ENCODE data around the gene LRRFIP1. TPM values are rescaled to one million over a fixed set of nuclear protein-coding genes. Genes with fewer than 3 reads are reported as not detected.

Gene LRRFIP1
- total RNA-seq, 1 donor = 64.3 TPM

DNA sequence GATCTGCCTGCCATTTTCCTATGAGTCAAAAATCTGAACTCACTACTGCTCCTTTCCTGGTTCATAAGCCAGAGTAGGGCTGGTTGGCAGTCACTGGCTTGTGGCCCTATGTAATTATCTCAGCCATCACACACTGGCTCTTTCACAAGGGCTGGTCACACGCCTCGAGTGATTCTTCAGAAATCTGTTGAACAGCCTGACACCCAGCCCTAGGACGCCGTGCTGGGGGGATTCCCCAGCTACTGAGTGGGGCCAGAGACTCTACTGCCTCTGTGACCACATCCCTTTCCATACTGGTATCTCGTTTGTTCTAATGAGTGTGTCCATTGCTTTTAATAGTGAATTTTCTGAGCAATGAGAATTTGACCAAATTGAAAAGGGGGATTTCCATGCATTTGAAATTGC lies 125.4 kb downstream of the LRRFIP1 start:
- no peak for DNase-seq (ENCODE audit: low read depth)

DNA sequence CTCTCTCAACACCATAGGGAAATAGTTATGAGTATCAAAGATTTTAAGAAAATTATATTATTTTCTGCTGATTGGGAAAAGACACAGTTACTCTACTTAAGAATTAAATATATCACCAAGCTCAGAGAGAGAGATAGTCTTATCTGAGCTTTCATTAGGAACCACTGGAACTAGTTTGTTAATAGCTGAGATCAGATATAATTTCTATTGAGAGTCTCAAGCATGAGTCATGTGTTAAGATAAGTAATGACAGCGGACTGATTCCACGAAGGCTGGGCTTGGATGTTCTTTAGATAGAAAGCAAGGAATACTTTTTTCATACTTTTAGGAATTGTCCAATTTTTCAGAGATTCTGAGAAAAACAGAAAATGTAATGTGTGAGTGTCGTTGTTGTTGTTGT lies 126.8 kb downstream of the LRRFIP1 start:
- no peak for DNase-seq (ENCODE audit: low read depth)
- TF ChIP-seq, protein P1, sequence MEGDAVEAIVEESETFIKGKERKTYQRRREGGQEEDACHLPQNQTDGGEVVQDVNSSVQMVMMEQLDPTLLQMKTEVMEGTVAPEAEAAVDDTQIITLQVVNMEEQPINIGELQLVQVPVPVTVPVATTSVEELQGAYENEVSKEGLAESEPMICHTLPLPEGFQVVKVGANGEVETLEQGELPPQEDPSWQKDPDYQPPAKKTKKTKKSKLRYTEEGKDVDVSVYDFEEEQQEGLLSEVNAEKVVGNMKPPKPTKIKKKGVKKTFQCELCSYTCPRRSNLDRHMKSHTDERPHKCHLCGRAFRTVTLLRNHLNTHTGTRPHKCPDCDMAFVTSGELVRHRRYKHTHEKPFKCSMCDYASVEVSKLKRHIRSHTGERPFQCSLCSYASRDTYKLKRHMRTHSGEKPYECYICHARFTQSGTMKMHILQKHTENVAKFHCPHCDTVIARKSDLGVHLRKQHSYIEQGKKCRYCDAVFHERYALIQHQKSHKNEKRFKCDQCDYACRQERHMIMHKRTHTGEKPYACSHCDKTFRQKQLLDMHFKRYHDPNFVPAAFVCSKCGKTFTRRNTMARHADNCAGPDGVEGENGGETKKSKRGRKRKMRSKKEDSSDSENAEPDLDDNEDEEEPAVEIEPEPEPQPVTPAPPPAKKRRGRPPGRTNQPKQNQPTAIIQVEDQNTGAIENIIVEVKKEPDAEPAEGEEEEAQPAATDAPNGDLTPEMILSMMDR (IDR thresholded peaks at IDR 0.05; ENCODE audit: insufficient read depth, low read depth, low read length) = no peak
- no peak overlapping the region for H3K4me3 ChIP-seq (ENCODE audit: low read depth, low read length)

More for the DNA sequence above, 125.4 kb downstream of the LRRFIP1 start:
- no peak overlapping the region for H3K4me3 ChIP-seq (ENCODE audit: low read depth, low read length)
- TF ChIP-seq, protein P1 (IDR thresholded peaks at IDR 0.05; ENCODE audit: insufficient read depth, low read depth, low read length) = no peak

DNA sequence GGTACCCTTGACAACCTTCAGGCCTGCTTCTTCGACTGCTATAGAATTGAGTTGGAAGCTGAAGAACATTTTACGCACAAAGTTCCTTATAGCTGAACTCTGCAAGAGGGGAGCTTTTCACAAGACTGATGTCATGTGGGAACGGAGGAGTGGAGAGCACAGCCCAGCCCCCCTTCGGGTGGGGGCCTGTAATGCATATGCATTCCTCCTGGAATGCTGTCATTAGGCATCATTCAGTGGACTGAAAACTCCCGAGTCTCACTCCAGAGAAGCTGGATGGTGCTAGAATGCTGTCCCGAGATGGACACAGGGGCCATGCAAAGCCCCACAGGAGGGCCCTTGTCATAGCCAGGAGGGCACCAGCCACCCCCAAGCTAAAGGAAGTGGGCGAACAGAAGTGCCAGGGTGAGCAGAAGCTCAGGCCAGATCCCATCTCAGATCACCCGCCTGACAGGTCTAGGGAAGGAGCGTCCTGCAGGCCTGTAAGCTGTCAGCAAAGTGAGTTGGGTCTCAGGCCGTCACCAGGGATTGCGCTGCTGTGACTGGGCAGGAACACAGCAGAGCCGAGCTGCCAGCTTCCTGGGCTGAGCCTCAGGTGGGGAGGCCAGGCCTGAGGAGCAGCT lies 127.3 kb downstream of the LRRFIP1 start:
- TF ChIP-seq, protein P1 (IDR thresholded peaks at IDR 0.05; ENCODE audit: insufficient read depth, low read depth, low read length) = no peak
- DNase-seq (ENCODE audit: low read depth) = no peak
- no peak overlapping the region for H3K4me3 ChIP-seq (ENCODE audit: low read depth, low read length)

DNA sequence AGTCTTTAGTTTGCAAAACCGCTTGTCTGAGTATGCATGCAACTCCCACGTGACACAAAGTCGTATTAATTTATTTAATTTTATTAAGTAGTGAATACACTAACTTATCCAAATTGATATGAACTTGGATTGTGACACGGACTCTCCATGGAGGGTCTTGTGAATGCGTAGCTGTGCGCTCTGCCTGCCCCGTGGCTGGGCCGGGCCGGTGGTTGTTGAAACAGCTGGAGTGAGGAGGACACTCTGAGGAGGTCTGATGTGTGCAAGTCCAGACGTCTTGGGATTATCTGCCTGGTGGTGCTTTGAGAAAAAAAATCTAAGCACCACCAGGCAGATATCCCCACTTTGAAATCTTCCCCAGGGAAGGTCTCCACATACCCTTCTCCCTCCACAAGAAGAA lies 130.2 kb downstream of the LRRFIP1 start:
- TF ChIP-seq, protein P1 (IDR thresholded peaks at IDR 0.05; ENCODE audit: insufficient read depth, low read depth, low read length) = no peak
- DNase-seq (ENCODE audit: low read depth) = no peak
- H3K4me3 ChIP-seq (ENCODE audit: low read depth, low read length) = no peak overlapping the region

DNA sequence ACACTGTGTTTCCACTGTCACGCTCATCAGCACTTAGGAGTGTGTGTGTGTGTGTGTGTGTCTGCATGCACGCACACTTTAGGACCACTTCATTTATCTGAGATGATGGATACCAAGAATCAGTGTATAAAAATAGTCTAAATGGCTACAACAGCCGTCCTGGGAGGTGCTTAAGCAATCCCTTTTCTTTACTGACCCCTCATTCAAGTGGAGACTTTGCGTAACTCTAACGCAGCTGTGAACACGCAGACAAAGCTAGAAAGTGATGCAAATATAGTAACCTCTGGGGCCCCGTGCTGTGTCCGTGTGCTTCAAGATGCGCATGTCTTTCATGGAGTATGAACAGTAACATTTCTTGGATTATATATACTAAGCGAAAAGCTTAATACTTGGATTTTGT lies 130.8 kb downstream of the LRRFIP1 start:
- H3K4me3 ChIP-seq (ENCODE audit: low read depth, low read length) = no peak overlapping the region
- TF ChIP-seq, protein P1 (IDR thresholded peaks at IDR 0.05; ENCODE audit: insufficient read depth, low read depth, low read length) = no peak
- DNase-seq (ENCODE audit: low read depth) = no peak

DNA sequence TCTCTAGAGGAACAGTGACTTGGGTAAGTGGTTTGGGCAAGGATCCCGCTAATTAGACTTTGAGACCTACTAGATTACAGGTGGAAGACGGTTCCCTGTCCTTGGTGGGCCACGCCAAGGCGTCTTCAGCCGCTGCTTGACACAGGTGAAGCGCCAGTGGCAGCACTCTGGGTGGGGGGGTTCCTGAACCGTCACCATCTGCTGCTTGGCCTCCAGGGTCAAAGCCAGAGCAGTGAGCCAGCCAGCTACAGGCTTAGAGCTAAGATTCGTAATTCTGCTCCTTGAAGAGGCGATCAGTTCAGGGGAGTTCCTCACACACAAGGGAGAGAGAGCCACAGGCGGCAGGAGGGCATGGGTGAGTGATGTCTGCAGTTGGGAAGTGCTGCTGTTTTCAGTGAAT lies 131.8 kb downstream of the LRRFIP1 start:
- DNase-seq (ENCODE audit: low read depth) = no peak
- TF ChIP-seq, protein P1 (IDR thresholded peaks at IDR 0.05; ENCODE audit: insufficient read depth, low read depth, low read length) = no peak

More for the DNA sequence above, 131.8 kb downstream of the LRRFIP1 start:
- H3K4me3 ChIP-seq (ENCODE audit: low read depth, low read length) = no peak overlapping the region
